HG03520 (cell line): ENCODE data around the gene SCARF1.
"Not testable (repeated sequence)": the region's sequence is repeated elsewhere in the genome, so short reads cannot be mapped to it uniquely, and the experiment has no call there.

Source experiments
- ATAC-seq: cut with Tn5 transposase; IDR thresholded peaks from one replicate; pipeline ENCODE4 v1.9.1; 2021; ENCODE audit warnings: mild to moderate bottlenecking, moderate library complexity; ENCODE audit not compliant: unreplicated experiment

The SCARF1 gene

GRCh38 chr17:1645207-1646171 is at the start of gene SCARF1:
TSS of gene SCARF1 (minus strand) at chr17:1645732. CDS start at chr17:1645697, 35 bp downstream.
- ATAC-seq = no peak

- ATAC-seq = no peak
These were observed 47.8 kb upstream of the SCARF1 start for GRCh38 chr17:1693339-1693738.

GRCh38 chr17:1690544-1691221 is 45.2 kb upstream of the SCARF1 start:
- ATAC-seq = no peak

GRCh38 chr17:1688405-1688804 is 42.9 kb upstream of the SCARF1 start:
- not testable (repeated sequence) for ATAC-seq

- ATAC-seq = no peak
These were observed 40.6 kb upstream of the SCARF1 start for GRCh38 chr17:1686086-1686485.

- ATAC-seq = peak; percentile 98
These were observed 39.1 kb upstream of the SCARF1 start, which contains the start of gene PRPF8 for GRCh38 chr17:1684378-1685189. TSS of gene PRPF8 (minus strand) at chr17:1684867. CDS start at chr17:1684571, 296 bp downstream.

- ATAC-seq = no peak
These were observed 37.9 kb upstream of the SCARF1 start for GRCh38 chr17:1683459-1683858.

- no peak for ATAC-seq
These were observed 30.9 kb upstream of the SCARF1 start for GRCh38 chr17:1676401-1676800.

GRCh38 chr17:1673041-1673785 is 27.7 kb upstream of the SCARF1 start:
- ATAC-seq = no peak

- ATAC-seq = not testable (repeated sequence)
These were observed 18.4 kb upstream of the SCARF1 start for GRCh38 chr17:1663934-1664333.

- ATAC-seq = no peak
These were observed 15.5 kb upstream of the SCARF1 start for GRCh38 chr17:1661045-1661444.

GRCh38 chr17:1658100-1658499 is 12.6 kb upstream of the SCARF1 start:
- ATAC-seq = no peak

- ATAC-seq = no peak
These were observed 8.2 kb upstream of the SCARF1 start for GRCh38 chr17:1653735-1654134.

GRCh38 chr17:1652794-1653193 is 7.3 kb upstream of the SCARF1 start:
- not testable (repeated sequence) for ATAC-seq

GRCh38 chr17:1651559-1651844 is 6.0 kb upstream of the SCARF1 start:
- no peak for ATAC-seq

- ATAC-seq = no peak
These were observed 5.4 kb upstream of the SCARF1 start for GRCh38 chr17:1650731-1651558.

- ATAC-seq = no peak
These were observed 4.4 kb upstream of the SCARF1 start, which contains the start of gene RILP for GRCh38 chr17:1649844-1650501. TSS of gene RILP (minus strand) at chr17:1649866. CDS start at chr17:1649804, 62 bp downstream.

GRCh38 chr17:1648963-1649843 is 3.7 kb upstream of the SCARF1 start:
- peak; percentile 60 for ATAC-seq
